Peyer's patch (tissue), 4 donors: Measurements from ENCODE around the gene BCL6B.
"Not testable (repeated sequence)": the region's sequence is repeated elsewhere in the genome, so short reads cannot be mapped to it uniquely, and the experiment has no call there.

Experiments
- POLR2A ChIP-seq, 2 donors: fragments of 450-650 bp; IDR thresholded peaks; one replicate each; pipeline ENCODE4 v1.5.1; 2017; ENCODE audit warnings: antibody characterized with exemption in 2 of 2, mild to moderate bottlenecking in 2 of 2, moderate library complexity in 2 of 2
- TF ChIP-seq, protein P1 (sequence below), 6 experiments: fragments of 450-650 bp in 4 of 6; fragments of 200-600 bp in 2 of 6; sonication (generic) in 1 of 6; IDR thresholded peaks; one replicate each; pipeline ENCODE4 v1.5.1; 2017 to 2019; ENCODE audit warnings: antibody characterized with exemption in 6 of 6, mild to moderate bottlenecking in 3 of 6, moderate library complexity in 1 of 6

DNA sequence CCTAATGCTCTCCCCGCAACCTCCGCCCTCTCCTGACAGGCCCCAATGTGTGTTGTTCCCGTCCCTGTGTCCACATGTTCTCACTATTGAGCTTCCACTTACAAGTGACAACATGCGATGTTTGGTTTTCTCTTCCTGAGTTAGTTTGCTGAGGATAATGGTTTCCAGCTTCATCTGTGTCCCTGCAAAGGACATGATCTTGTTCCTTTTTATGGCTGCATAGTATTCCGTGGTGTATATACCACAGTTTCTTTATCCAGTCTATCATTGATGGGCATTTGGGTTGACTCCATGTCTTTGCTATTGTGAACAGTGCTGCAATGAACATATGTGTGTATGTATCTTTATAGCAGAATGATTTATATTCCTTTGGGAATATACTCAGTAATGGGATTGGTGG lies 43.4 kb upstream of the BCL6B start:
- TF ChIP-seq, protein P1, sequence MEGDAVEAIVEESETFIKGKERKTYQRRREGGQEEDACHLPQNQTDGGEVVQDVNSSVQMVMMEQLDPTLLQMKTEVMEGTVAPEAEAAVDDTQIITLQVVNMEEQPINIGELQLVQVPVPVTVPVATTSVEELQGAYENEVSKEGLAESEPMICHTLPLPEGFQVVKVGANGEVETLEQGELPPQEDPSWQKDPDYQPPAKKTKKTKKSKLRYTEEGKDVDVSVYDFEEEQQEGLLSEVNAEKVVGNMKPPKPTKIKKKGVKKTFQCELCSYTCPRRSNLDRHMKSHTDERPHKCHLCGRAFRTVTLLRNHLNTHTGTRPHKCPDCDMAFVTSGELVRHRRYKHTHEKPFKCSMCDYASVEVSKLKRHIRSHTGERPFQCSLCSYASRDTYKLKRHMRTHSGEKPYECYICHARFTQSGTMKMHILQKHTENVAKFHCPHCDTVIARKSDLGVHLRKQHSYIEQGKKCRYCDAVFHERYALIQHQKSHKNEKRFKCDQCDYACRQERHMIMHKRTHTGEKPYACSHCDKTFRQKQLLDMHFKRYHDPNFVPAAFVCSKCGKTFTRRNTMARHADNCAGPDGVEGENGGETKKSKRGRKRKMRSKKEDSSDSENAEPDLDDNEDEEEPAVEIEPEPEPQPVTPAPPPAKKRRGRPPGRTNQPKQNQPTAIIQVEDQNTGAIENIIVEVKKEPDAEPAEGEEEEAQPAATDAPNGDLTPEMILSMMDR (IDR thresholded peaks at IDR 0.05): not testable (repeated sequence)
- TF ChIP-seq POLR2A (IDR thresholded peaks at IDR 0.05): not testable (repeated sequence)
